ENCODE measurements around the gene SLC35A1. TPM values are rescaled to one million over a fixed set of nuclear protein-coding genes. Genes with fewer than 3 reads are reported as not detected.

Gene SLC35A1
- total RNA-seq, 4 donors from 2014 or later = 8.0 to 43.3 (median 22.7) TPM

GRCh38 chr6:87436435-87436834, 36.3 kb upstream of the SLC35A1 start:
- Histone ChIP-seq H3K27me3 (no peaks in the 10 kb centered on the region), H3K9me3 (no peaks in the 10 kb centered on the region), H3K4me1 (no peaks in the 10 kb centered on the region), H3K36me3 (no peaks in the 10 kb centered on the region), H3K4me3 (no peak overlapping the region), H3K27ac (no peak overlapping the region)
- no peak for TF ChIP-seq POLR2A (IDR thresholded peaks at IDR 0.05)
- no peak for TF ChIP-seq CTCF (IDR thresholded peaks at IDR 0.05)
- intact Hi-C loops (cut with DNase I; ENCODE audit: low total_unique reads) (no loop called here), in situ Hi-C loops (cut with MboI; ENCODE audit: low pct_ligation_motif_present in 1 of 4, low pct_unique_long_range_greater_than_20kb in 1 of 4, low sequenced_read_pairs in 3 of 4) (no loop called here)
- peak; percentile 38 for DNase-seq
- WGBS, 2 donors (ENCODE audit: low coverage in 1 of 2) = 0 to 9% methylated on average over 1 to 4 of the region's 4 CpGs

- H3K36me3 ChIP-seq = no peaks in the 10 kb centered on the region
- no peaks in the 10 kb centered on the region for H3K9me3 ChIP-seq
- TF ChIP-seq POLR2A (IDR thresholded peaks at IDR 0.05) = no peak
- no peak for TF ChIP-seq EP300 (IDR thresholded peaks at IDR 0.05; ENCODE audit: low read depth)
- TF ChIP-seq POLR2AphosphoS5 (IDR thresholded peaks at IDR 0.05) = no peak
- no peak for TF ChIP-seq CTCF (IDR thresholded peaks at IDR 0.05)
- H3K27ac ChIP-seq = no peak overlapping the region
- no peaks in the 10 kb centered on the region for H3K4me1 ChIP-seq
- intact Hi-C loops (cut with DNase I; ENCODE audit: low total_unique reads) = no loop called here
- no peaks in the 10 kb centered on the region for H3K27me3 ChIP-seq
- 74 to 77% methylated on average over 5 of the region's 5 CpGs for WGBS, 2 donors (ENCODE audit: low coverage in 1 of 2)
- in situ Hi-C loops (cut with MboI; ENCODE audit: low pct_ligation_motif_present in 1 of 4, low pct_unique_long_range_greater_than_20kb in 1 of 4, low sequenced_read_pairs in 3 of 4) = no loop called here
- H3K4me3 ChIP-seq = no peak overlapping the region
- DNase-seq = no peak
Measured at GRCh38 chr6:87441711-87442110, 31.1 kb upstream of the SLC35A1 start.

GRCh38 chr6:87444362-87444761, 28.4 kb upstream of the SLC35A1 start:
- Histone ChIP-seq H3K27ac (no peak overlapping the region), H3K4me1 (no peaks in the 10 kb centered on the region), H3K4me3 (no peak overlapping the region), H3K9me3 (no peaks in the 10 kb centered on the region), H3K27me3 (no peaks in the 10 kb centered on the region), H3K36me3 (no peaks in the 10 kb centered on the region)
- intact Hi-C loops (cut with DNase I; ENCODE audit: low total_unique reads) (no loop called here), in situ Hi-C loops (cut with MboI; ENCODE audit: low pct_ligation_motif_present in 1 of 4, low pct_unique_long_range_greater_than_20kb in 1 of 4, low sequenced_read_pairs in 3 of 4) (no loop called here)
- TF ChIP-seq POLR2AphosphoS5 (IDR thresholded peaks at IDR 0.05) = no peak
- TF ChIP-seq POLR2A (IDR thresholded peaks at IDR 0.05) = no peak
- no peak for TF ChIP-seq CTCF (IDR thresholded peaks at IDR 0.05)
- no peak for TF ChIP-seq EP300 (IDR thresholded peaks at IDR 0.05; ENCODE audit: low read depth)
- WGBS, 2 donors (ENCODE audit: low coverage in 1 of 2) = 88 to 98% methylated on average over 1 to 2 of the region's 2 CpGs
- DNase-seq = no peak

GRCh38 chr6:87465051-87465450, 7.7 kb upstream of the SLC35A1 start:
- Histone ChIP-seq H3K4me1 (no peaks in the 10 kb centered on the region), H3K36me3 (no peaks in the 10 kb centered on the region), H3K9me3 (no peaks in the 10 kb centered on the region), H3K27me3 (no peaks in the 10 kb centered on the region), H3K4me3 (no peak overlapping the region), H3K27ac (peak overlapping the region; percentile 2 to 66 (median 25))
- in situ Hi-C loops (cut with MboI; ENCODE audit: low pct_ligation_motif_present in 1 of 4, low pct_unique_long_range_greater_than_20kb in 1 of 4, low sequenced_read_pairs in 3 of 4) = no loop called here
- intact Hi-C loops (cut with DNase I; ENCODE audit: low total_unique reads) = no loop called here
- peak; percentile 74 for DNase-seq
- 43 to 49% methylated on average over 1 to 2 of the region's 2 CpGs for WGBS, 2 donors (ENCODE audit: low coverage in 1 of 2)
- TF ChIP-seq CTCF (IDR thresholded peaks at IDR 0.05) = no peak
- no peak for TF ChIP-seq POLR2A (IDR thresholded peaks at IDR 0.05)
- TF ChIP-seq POLR2AphosphoS5 (IDR thresholded peaks at IDR 0.05) = peak in 1 of 3 donors; percentile 21
- no peak for TF ChIP-seq EP300 (IDR thresholded peaks at IDR 0.05; ENCODE audit: low read depth)

Measured in transverse colon (tissue), 4 donors.